Keratinocyte (primary cell): Measurements from ENCODE around the gene MRPL28.

ENCODE experiments used
- CTCF ChIP-seq, 3 experiments: IDR thresholded peaks in 1 of 3; conservative IDR thresholded peaks in 1 of 3; optimal IDR thresholded peaks in 1 of 3; 2 replicates in 2 of 3; 3 replicates in 1 of 3; pipeline versions ENCODE3 to v1.5.1; 2011; ENCODE audit warnings: low read length in 3 of 3, mild to moderate bottlenecking in 3 of 3, moderate library complexity in 2 of 3, control low read depth in 1 of 3, inconsistent platforms in 1 of 3; ENCODE audit not compliant: insufficient read depth in 2 of 3; ENCODE audit errors: extremely low read depth in 1 of 3
- EZH2 ChIP-seq: IDR thresholded peaks from one replicate; pipeline ENCODE4 v1.6.1; 2012; ENCODE audit warnings: inconsistent platforms, mild to moderate bottlenecking, low read length, moderate library complexity

- TF ChIP-seq CTCF (optimal IDR thresholded peaks at IDR 0.05 in 1 of 3, IDR thresholded peaks at IDR 0.05 in 1 of 3, conservative IDR thresholded peaks at IDR 0.05 in 1 of 3; ENCODE audit: extremely low read depth in 1 of 3, insufficient read depth in 2 of 3, low read length in 3 of 3) (no peak), EZH2 (no peak)
These were observed 13.2 kb upstream of the MRPL28 start for GRCh38 chr16:383326-384051.
